NB4 (cell line): Measurements from ENCODE around the gene ZNF580.

Experiments used
- DNase-seq: peaks from one replicate; pipeline ENCODE4 v3.0.0; 2010; ENCODE audit warnings: low read depth
- H3K4me3 ChIP-seq: one replicate; pipeline ENCODE4 v1.5.1; 2011; ENCODE audit warnings: mild to moderate bottlenecking, low read depth, low read length, moderate library complexity
- MYC ChIP-seq: IDR thresholded peaks from 2 replicates; pipeline ENCODE4 v1.6.1; 2011; ENCODE audit warnings: low read depth, low read length
- POLR2A ChIP-seq: IDR thresholded peaks from 2 replicates; pipeline ENCODE4 v1.6.1; 2011; ENCODE audit warnings: mild to moderate bottlenecking; ENCODE audit not compliant: insufficient read length; ENCODE audit errors: extremely low read depth
- TF ChIP-seq, protein P1 (sequence below): IDR thresholded peaks from 2 replicates; pipeline ENCODE4 v1.6.1; 2011; ENCODE audit warnings: low read depth, low read length
- TF ChIP-seq, protein P2 (sequence below): IDR thresholded peaks from one replicate; pipeline ENCODE4 v1.5.1; 2012; ENCODE audit warnings: low read depth, low read length

ZNF580 gene

DNA sequence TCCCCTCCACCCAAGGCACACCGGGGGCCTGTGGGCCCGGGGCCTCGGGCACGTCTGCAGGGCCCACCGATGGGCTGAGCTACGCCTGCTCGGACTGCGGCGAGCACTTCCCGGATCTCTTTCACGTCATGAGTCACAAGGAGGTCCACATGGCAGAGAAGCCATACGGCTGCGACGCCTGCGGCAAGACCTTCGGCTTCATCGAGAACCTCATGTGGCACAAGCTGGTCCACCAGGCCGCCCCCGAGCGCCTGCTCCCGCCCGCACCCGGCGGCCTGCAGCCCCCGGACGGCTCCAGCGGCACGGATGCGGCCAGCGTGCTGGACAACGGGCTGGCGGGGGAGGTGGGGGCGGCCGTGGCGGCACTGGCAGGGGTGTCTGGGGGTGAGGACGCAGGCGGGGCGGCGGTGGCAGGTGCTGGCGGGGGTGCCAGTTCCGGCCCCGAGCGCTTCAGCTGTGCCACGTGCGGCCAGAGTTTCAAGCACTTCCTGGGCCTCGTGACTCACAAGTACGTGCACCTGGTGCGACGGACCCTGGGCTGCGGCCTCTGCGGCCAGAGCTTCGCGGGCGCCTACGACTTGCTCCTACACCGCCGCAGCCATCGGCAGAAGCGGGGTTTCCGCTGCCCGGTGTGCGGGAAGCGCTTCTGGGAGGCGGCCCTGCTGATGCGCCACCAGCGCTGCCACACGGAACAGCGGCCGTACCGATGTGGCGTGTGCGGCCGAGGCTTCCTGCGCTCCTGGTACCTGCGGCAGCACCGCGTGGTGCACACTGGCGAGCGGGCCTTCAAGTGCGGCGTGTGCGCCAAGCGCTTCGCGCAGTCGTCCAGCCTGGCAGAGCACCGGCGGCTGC is 25.0 kb upstream of the ZNF580 start:
- DNase-seq, result no peak
- TF ChIP-seq POLR2A (no peak), MYC (no peak)
- TF ChIP-seq, protein P1, sequence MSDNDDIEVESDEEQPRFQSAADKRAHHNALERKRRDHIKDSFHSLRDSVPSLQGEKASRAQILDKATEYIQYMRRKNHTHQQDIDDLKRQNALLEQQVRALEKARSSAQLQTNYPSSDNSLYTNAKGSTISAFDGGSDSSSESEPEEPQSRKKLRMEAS, result no peak
- TF ChIP-seq, protein P2, sequence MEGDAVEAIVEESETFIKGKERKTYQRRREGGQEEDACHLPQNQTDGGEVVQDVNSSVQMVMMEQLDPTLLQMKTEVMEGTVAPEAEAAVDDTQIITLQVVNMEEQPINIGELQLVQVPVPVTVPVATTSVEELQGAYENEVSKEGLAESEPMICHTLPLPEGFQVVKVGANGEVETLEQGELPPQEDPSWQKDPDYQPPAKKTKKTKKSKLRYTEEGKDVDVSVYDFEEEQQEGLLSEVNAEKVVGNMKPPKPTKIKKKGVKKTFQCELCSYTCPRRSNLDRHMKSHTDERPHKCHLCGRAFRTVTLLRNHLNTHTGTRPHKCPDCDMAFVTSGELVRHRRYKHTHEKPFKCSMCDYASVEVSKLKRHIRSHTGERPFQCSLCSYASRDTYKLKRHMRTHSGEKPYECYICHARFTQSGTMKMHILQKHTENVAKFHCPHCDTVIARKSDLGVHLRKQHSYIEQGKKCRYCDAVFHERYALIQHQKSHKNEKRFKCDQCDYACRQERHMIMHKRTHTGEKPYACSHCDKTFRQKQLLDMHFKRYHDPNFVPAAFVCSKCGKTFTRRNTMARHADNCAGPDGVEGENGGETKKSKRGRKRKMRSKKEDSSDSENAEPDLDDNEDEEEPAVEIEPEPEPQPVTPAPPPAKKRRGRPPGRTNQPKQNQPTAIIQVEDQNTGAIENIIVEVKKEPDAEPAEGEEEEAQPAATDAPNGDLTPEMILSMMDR, result no peak
- no peak overlapping the region for H3K4me3 ChIP-seq

DNA sequence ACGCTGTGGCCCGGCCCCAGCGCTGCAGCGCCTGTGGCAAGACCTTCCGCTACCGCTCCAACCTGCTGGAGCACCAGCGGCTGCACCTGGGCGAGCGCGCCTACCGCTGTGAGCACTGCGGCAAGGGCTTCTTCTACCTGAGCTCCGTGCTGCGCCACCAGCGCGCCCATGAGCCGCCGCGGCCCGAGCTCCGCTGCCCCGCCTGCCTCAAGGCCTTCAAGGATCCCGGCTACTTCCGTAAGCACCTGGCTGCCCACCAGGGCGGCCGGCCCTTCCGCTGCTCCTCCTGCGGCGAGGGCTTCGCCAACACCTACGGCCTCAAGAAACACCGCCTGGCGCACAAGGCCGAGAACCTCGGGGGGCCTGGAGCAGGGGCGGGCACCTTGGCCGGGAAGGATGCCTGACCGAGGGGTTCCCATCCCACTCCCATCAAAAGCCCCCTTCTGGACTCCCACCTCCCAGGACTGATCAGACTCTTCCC is 24.4 kb upstream of the ZNF580 start:
- no peak overlapping the region for H3K4me3 ChIP-seq
- TF ChIP-seq MYC (no peak), POLR2A (no peak)
- TF ChIP-seq, protein P2, result no peak
- TF ChIP-seq, protein P1, result no peak
- no peak for DNase-seq

DNA sequence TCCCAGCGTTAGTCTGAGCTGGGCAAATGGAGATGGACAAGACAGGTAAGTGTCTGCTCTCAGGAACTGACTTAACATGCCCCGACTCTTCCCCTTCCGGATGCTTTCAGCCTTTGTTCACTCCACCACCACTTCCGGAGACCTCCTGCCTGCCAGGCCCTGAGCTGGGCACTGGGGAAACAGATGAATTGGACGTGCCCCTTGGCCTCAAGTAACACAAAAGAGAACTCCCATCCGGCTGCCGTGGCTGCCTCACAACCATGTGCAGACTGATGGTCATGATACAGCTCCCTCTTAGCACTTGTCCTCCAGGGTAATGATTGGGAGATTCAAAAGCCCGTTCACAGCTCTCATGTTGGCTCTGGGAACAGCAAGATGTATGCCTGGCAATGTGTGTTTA is 23.4 kb upstream of the ZNF580 start:
- no peak for TF ChIP-seq MYC
- TF ChIP-seq, protein P2, result no peak
- no peak for TF ChIP-seq POLR2A
- DNase-seq, result no peak
- no peak overlapping the region for H3K4me3 ChIP-seq

DNA sequence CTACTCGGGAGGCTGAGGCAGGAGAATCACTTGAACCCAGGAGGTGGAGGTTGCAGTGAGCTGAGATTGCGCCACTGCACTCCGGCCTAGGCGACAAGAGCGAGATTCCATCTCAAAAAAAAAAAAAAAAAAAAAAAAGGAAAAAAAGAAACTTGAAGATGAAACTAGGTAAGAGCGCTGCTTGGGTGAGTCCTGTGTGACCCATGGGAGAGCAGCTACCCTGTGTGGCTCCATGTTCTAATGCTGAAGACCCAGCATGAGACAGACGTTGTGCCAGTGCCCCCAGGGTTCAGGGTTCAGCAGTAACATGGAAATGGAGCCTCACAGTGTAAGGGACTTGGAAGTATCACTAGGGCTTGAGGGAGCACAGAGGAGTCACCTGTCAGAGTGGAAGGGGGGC is 22.4 kb upstream of the ZNF580 start:
- no peak for DNase-seq
- H3K4me3 ChIP-seq, result no peak overlapping the region
- no peak for TF ChIP-seq POLR2A

DNA sequence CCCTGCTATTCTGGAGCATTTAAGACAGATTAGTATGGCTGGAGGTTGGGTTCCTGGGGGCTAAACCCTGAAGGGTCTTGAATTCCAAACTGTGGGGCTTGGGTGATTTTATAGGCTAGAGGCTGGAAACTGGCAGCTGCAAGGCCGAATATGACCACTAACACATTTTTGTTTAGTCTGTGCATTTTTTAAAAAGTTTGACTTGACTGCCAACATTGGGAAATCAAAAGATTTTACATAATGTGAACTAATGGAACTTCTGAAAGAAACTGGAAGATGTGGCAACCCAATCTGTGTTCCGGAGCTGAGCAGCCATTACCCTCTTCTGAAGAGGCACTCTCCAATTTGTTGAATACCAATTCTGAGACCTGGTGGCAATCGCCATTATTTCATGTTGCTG is 21.5 kb upstream of the ZNF580 start:
- no peak overlapping the region for H3K4me3 ChIP-seq
- TF ChIP-seq POLR2A, result no peak
- TF ChIP-seq, protein P1, result no peak
- no peak for DNase-seq

DNA sequence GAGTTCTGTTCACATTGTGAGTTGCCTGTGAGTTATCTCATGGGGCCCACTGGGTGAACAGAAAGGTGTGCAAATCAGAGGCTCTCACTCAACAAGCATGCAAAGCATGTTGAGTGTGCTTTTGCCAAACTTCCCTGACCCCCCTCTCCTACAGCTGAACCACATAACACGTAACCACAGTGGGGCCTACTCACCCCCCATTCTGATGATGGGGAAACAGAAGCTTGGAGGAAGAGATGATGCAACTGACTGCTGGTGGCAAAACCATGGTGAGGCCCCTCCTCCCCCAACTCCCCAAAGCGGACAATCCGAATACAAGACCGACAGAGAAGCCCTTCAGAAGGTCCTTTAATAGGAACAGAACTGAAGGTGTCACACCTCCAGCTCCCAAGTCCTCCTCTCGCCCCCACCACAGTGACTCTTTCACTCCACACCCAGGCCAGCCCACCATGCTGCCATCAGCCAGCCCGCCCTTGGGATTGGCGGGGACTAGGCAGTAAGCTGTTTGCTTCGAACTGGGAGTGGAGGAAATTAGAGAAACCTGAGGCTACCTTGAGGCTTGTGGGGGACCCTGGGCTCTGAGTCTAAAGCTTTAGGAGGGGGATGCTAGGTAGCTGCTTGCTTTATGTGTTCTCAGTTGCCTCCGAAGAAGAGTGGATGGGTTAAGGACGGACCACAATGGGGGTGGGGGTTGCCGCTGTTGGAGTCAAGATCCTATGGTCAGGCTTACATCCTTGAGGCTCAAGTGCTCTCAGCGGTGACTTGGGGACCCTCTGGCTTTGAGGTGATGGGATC is 20.2 kb upstream of the ZNF580 start:
- TF ChIP-seq MYC, result peak; percentile 45
- TF ChIP-seq, protein P2, result no peak
- TF ChIP-seq POLR2A, result no peak
- TF ChIP-seq, protein P1, result peak; percentile 53; the same call in 1 of the 2 replicates
- no peak overlapping the region for H3K4me3 ChIP-seq
- peak; percentile 91 for DNase-seq
